ENCODE measurements around the gene REXO5.

GRCh38 chr16:20897253-20897897, 91.0 kb downstream of the REXO5 start:
- TF ChIP-seq CTCF (tag by site-specific recombination; IDR thresholded peaks at IDR 0.05): no peak
- TF ChIP-seq, protein P1, sequence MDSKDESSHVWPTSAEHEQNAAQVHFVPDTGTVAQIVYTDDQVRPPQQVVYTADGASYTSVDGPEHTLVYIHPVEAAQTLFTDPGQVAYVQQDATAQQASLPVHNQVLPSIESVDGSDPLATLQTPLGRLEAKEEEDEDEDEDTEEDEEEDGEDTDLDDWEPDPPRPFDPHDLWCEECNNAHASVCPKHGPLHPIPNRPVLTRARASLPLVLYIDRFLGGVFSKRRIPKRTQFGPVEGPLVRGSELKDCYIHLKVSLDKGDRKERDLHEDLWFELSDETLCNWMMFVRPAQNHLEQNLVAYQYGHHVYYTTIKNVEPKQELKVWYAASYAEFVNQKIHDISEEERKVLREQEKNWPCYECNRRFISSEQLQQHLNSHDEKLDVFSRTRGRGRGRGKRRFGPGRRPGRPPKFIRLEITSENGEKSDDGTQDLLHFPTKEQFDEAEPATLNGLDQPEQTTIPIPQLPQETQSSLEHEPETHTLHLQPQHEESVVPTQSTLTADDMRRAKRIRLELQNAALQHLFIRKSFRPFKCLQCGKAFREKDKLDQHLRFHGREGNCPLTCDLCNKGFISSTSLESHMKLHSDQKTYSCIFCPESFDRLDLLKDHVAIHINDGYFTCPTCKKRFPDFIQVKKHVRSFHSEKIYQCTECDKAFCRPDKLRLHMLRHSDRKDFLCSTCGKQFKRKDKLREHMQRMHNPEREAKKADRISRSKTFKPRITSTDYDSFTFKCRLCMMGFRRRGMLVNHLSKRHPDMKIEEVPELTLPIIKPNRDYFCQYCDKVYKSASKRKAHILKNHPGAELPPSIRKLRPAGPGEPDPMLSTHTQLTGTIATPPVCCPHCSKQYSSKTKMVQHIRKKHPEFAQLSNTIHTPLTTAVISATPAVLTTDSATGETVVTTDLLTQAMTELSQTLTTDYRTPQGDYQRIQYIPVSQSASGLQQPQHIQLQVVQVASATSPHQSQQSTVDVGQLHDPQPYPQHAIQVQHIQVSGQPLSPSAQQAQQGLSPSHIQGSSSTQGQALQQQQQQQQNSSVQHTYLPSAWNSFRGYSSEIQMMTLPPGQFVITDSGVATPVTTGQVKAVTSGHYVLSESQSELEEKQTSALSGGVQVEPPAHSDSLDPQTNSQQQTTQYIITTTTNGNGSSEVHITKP (tag by site-specific recombination; IDR thresholded peaks at IDR 0.05): no peak
- TF ChIP-seq PATZ1 (tag by site-specific recombination; IDR thresholded peaks at IDR 0.05): no peak
- TF ChIP-seq ZNF362 (tag by site-specific recombination; IDR thresholded peaks at IDR 0.05): no peak
- TF ChIP-seq, protein P2, sequence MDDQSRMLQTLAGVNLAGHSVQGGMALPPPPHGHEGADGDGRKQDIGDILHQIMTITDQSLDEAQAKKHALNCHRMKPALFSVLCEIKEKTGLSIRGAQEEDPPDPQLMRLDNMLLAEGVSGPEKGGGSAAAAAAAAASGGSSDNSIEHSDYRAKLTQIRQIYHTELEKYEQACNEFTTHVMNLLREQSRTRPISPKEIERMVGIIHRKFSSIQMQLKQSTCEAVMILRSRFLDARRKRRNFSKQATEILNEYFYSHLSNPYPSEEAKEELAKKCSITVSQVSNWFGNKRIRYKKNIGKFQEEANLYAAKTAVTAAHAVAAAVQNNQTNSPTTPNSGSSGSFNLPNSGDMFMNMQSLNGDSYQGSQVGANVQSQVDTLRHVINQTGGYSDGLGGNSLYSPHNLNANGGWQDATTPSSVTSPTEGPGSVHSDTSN (CRISPR knock-in tag; IDR thresholded peaks at IDR 0.05): no peak
